Neuronal stem cell (in vitro differentiated cells): ENCODE data around the gene FCN3.

ENCODE experiments used
- DNase-seq: peaks from one replicate; pipeline ENCODE4 v3.0.0-alpha.2; 2013; ENCODE audit warnings: low spot score
- H2AFZ ChIP-seq: one replicate; pipeline ENCODE4 v1.6.1; 2013; ENCODE audit warnings: mild to moderate bottlenecking, low read length, inconsistent platforms
- H2AK5ac ChIP-seq: 2 replicates; pipeline ENCODE4 v1.6.1; 2013; ENCODE audit warnings: low read depth, mild to moderate bottlenecking, inconsistent platforms, low read length, moderate library complexity, mixed read lengths
- H2BK120ac ChIP-seq: 2 replicates; pipeline ENCODE4 v1.6.1; 2013; ENCODE audit warnings: low read depth, mild to moderate bottlenecking, inconsistent platforms, low read length, moderate library complexity, mixed read lengths
- H2BK12ac ChIP-seq: one replicate; pipeline ENCODE4 v1.6.1; 2013; ENCODE audit warnings: low read length, inconsistent platforms
- H2BK15ac ChIP-seq: 2 replicates; pipeline ENCODE4 v1.6.1; 2013; ENCODE audit warnings: mild to moderate bottlenecking, low read length, inconsistent platforms, mixed read lengths
- H2BK5ac ChIP-seq: one replicate; pipeline ENCODE4 v1.6.1; 2013; ENCODE audit warnings: inconsistent platforms, mild to moderate bottlenecking, low read length, moderate library complexity
- H3K14ac ChIP-seq: one replicate; pipeline ENCODE4 v1.6.1; 2013; ENCODE audit warnings: low read length, inconsistent platforms
- H3K18ac ChIP-seq: 2 replicates; pipeline ENCODE4 v1.6.1; 2013; ENCODE audit warnings: low read length, inconsistent platforms
- H3K23ac ChIP-seq: 2 replicates; pipeline ENCODE4 v1.6.1; 2013; ENCODE audit warnings: low read depth, mild to moderate bottlenecking, mixed read lengths, low read length, inconsistent platforms; ENCODE audit not compliant: poor library complexity
- H3K27ac ChIP-seq: replicated peaks from 3 replicates; pipeline ENCODE4 v1.5.1; 2013; ENCODE audit warnings: low read length, inconsistent platforms
- H3K27me3 ChIP-seq, 3 experiments: 2 replicates each; pipeline ENCODE4 v1.6.1; 2013; ENCODE audit warnings: low read length in 3 of 3, mild to moderate bottlenecking in 2 of 3, inconsistent platforms in 1 of 3, low read depth in 1 of 3, mixed read lengths in 1 of 3, moderate library complexity in 1 of 3; ENCODE audit not compliant: control insufficient read depth in 3 of 3, insufficient read depth in 3 of 3
- H3K36me3 ChIP-seq, 2 donors: replicated peaks in 1 of 2; 2 replicates each; pipeline ENCODE4 v1.6.1; 2013; ENCODE audit warnings: low read length in 2 of 2; ENCODE audit not compliant: control insufficient read depth in 2 of 2, insufficient read depth in 2 of 2
- H3K4ac ChIP-seq: 2 replicates; pipeline ENCODE4 v1.6.1; 2013; ENCODE audit warnings: inconsistent platforms, mild to moderate bottlenecking, low read length, moderate library complexity
- H3K4me1 ChIP-seq, 2 donors: 1 replicate in 1 of 2; 2 replicates in 1 of 2; pipeline ENCODE4 v1.6.1; 2013; ENCODE audit warnings: low read length in 2 of 2, low read depth in 1 of 2; ENCODE audit not compliant: control insufficient read depth in 2 of 2, insufficient read depth in 1 of 2
- H3K4me2 ChIP-seq: one replicate; pipeline ENCODE4 v1.6.1; 2013; ENCODE audit warnings: mild to moderate bottlenecking, low read length, inconsistent platforms; ENCODE audit not compliant: insufficient read depth, poor library complexity, severe bottlenecking
- H3K4me3 ChIP-seq, 2 donors: 2 replicates each; pipeline ENCODE4 v1.5.1; 2013; ENCODE audit warnings: low read length in 2 of 2, mild to moderate bottlenecking in 2 of 2, inconsistent platforms in 1 of 2, moderate library complexity in 1 of 2
- H3K79me1 ChIP-seq: one replicate; pipeline ENCODE4 v1.6.1; 2013; ENCODE audit warnings: low read depth, mild to moderate bottlenecking, inconsistent platforms, low read length, moderate library complexity
- H3K9ac ChIP-seq: one replicate; pipeline ENCODE4 v1.6.1; 2013; ENCODE audit warnings: mild to moderate bottlenecking, low read depth, low read length, inconsistent platforms; ENCODE audit not compliant: poor library complexity
- H3K9me3 ChIP-seq, 2 donors: replicated peaks in 1 of 2; 2 replicates each; pipeline versions ENCODE3 to v1.6.1; 2013; ENCODE audit warnings: low read length in 2 of 2, mild to moderate bottlenecking in 2 of 2, inconsistent platforms in 1 of 2, low read depth in 1 of 2, mixed read lengths in 1 of 2, moderate library complexity in 1 of 2; ENCODE audit not compliant: control insufficient read depth in 2 of 2, insufficient read depth in 1 of 2
- H4K8ac ChIP-seq: one replicate; pipeline ENCODE4 v1.6.1; 2013; ENCODE audit warnings: low read depth, mild to moderate bottlenecking, inconsistent platforms, low read length, moderate library complexity
- H4K91ac ChIP-seq: one replicate; pipeline ENCODE4 v1.6.1; 2013; ENCODE audit warnings: low read length, low read depth, mild to moderate bottlenecking, inconsistent platforms; ENCODE audit not compliant: poor library complexity
- WGBS, 2 donors: extraction: QIAGEN DNeasy Blood & Tissue Kit; methylation state at CpG; one replicate each; pipeline ENCODE4 v1.1.7; 2013; ENCODE audit warnings: missing lambda C conversion rate in 2 of 2, mixed read lengths in 1 of 2; ENCODE audit not compliant: insufficient read length in 2 of 2, insufficient replicate concordance in 1 of 2; ENCODE audit errors: extremely low coverage in 2 of 2; 5-methylcytosine and 5-hydroxymethylcytosine counted together

The FCN3 gene

DNA sequence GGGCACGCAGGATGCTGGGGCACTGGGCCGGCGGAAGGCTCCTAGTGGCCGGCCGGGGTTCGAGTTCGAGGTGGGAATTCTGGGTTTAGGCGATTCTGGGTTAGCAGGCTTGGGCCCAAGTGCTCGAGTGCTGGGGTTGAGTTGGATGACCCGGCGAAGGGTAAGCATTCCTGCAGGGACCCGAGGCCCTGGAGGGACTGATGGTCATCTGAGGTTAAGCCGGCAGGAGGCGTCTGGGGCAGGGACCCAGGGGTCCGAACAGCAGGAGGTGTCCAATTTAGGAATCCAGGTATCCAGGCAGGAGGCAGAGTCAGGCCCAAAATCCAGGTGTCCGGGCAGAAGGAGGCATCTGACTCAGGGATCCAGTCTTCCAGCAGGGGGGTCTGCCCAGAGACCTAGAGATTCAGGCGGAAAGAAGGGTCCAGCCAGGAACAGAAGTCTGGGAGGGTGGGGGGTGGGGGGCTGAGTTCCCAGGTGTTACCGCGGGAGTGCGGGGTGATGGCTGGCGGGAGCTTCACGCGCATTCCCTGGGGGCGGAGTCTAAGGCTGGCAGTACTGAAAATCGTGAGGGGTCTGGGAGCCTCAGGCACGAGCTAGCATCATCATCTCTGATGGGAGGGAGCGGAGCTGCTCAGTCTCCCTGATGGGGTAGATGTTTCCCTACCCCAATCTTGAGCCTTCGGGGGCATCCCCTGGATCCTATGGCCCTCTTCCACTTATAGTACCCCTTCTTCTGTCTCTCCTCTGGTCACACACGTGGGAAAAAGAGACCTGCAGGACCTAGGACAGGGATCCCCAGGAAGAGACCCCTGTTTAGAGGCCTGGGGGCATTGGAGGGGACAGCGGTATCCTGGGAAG lies 18.4 kb upstream of the FCN3 start:
- Histone ChIP-seq H3K4me3 (peak overlapping the region; percentile 60 to 90), H3K4me1 (peaks cover 12 to 16% of the 10 kb centered on the region in 2 donors), H2AFZ (peak overlapping the region; percentile 94), H4K8ac (no peak overlapping the region), H3K27me3 (peaks cover 0 to 24% (median 5%) of the 10 kb centered on the region in 3 experiments), H3K9ac (peak overlapping the region; percentile 88), H3K14ac (no peak overlapping the region), H3K4ac (peak overlapping the region; percentile 17), H3K18ac (peak overlapping the region; percentile 98), H2BK15ac (peak overlapping the region; percentile 54), H2BK5ac (peak overlapping the region; percentile 75), H4K91ac (no peak overlapping the region), H2AK5ac (peak overlapping the region; percentile 85), H3K79me1 (peaks cover 5% of the 10 kb centered on the region), H3K4me2 (peak overlapping the region; percentile 85), H3K9me3 (no peaks in the 10 kb centered on the region), H2BK120ac (no peak overlapping the region), H3K36me3 (no peaks in the 10 kb centered on the region), H3K23ac (peak overlapping the region; percentile 59), H3K27ac (no peak overlapping the region), H2BK12ac (peak overlapping the region; percentile 16)
- no peak for DNase-seq
- WGBS, 2 donors: no CpG with 5 or more reads among the region's 30 CpGs

DNA sequence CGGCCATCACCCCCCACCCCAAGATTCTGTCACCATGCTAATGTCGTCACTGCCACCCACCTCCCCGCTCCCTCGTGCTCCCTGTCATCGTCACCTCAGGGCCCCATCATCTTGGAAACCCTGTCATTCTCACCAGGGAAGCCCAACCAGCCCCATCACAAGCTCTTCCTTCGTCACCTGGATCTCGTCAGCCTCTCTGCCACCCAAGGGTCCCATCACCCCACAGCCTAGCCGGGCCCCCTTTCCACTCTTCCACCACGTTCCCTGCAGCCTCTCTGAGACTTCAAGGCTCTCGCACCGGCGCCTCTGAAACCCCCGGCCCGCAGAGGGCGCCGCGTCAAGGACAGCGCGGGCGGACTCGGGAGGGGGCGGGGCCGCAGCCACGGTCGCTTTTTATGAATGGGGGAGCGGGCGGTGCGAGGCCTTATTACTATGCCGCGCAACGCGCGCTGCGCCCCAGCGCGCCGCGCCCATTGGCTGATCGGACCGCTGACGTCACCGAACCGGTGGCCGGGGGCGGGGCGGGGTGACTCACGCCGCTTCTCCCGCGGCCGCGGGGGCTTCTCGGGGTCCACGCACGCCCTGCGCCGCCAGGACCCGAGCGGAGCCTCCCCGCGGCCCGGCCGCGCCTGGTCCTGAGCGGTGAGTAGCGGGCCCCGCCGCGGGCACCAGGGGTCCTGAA lies 17.6 kb upstream of the FCN3 start, which contains the start of gene GPR3:
GPR3 (plus strand) TSS at position 527 of the 682 bp plus-strand sequence. CDS start 1,177 bp downstream, outside the sequence.
- no peak within 1 kb of the TSS for H3K27ac ChIP-seq
- H4K91ac ChIP-seq: no peak within 1 kb of the TSS
- H3K27me3 ChIP-seq: peaks cover 0 to 24% (median 5%) of the 10 kb centered on the region in 3 experiments
- no peak within 1 kb of the TSS for H4K8ac ChIP-seq
- peak within 1 kb of the TSS; percentile 17 for H3K4ac ChIP-seq
- no CpG with 5 or more reads among the region's 69 CpGs for WGBS, 2 donors
- H3K14ac ChIP-seq: peak within 1 kb of the TSS; percentile 76
- peak within 1 kb of the TSS; percentile 4 for H2BK120ac ChIP-seq
- peak within 1 kb of the TSS; percentile 54 for H2BK15ac ChIP-seq
- H3K9ac ChIP-seq: peak within 1 kb of the TSS; percentile 88
- H3K18ac ChIP-seq: peak within 1 kb of the TSS; percentile 98
- peak within 1 kb of the TSS; percentile 85 for H3K4me2 ChIP-seq
- peak within 1 kb of the TSS; percentile 94 for H2AFZ ChIP-seq
- H3K9me3 ChIP-seq: no peaks in the 10 kb centered on the region
- H3K23ac ChIP-seq: peak within 1 kb of the TSS; percentile 61
- H3K4me1 ChIP-seq: peaks cover 10 to 12% of the 10 kb centered on the region in 2 donors
- H3K4me3 ChIP-seq: peak within 1 kb of the TSS; percentile 60 to 90
- H3K79me1 ChIP-seq: peaks cover 5% of the 10 kb centered on the region
- H2BK5ac ChIP-seq: peak within 1 kb of the TSS; percentile 75
- no peaks in the 10 kb centered on the region for H3K36me3 ChIP-seq
- DNase-seq: peak; percentile 89
- peak within 1 kb of the TSS; percentile 16 for H2BK12ac ChIP-seq
- peak within 1 kb of the TSS; percentile 95 for H2AK5ac ChIP-seq

GRCh38 chr1:27391511-27392095 lies 17.0 kb upstream of the FCN3 start:
- Histone ChIP-seq H2BK120ac (peak overlapping the region; percentile 4), H4K91ac (no peak overlapping the region), H2BK15ac (peak overlapping the region; percentile 30), H2BK5ac (peak overlapping the region; percentile 54), H3K27ac (no peak overlapping the region), H4K8ac (no peak overlapping the region), H2AK5ac (peak overlapping the region; percentile 95), H3K9ac (peak overlapping the region; percentile 81), H3K9me3 (no peaks in the 10 kb centered on the region), H3K14ac (peak overlapping the region; percentile 76), H3K36me3 (no peaks in the 10 kb centered on the region), H3K23ac (peak overlapping the region; percentile 61), H3K4me1 (peaks cover 10% of the 10 kb centered on the region in 2 donors), H3K79me1 (peaks cover 5% of the 10 kb centered on the region), H3K27me3 (peaks cover 0 to 24% (median 5%) of the 10 kb centered on the region in 3 experiments), H3K4me2 (peak overlapping the region; percentile 85), H2AFZ (peak overlapping the region; percentile 94), H3K18ac (peak overlapping the region; percentile 93), H3K4me3 (peak overlapping the region; percentile 4 to 60), H2BK12ac (peak overlapping the region; percentile 14), H3K4ac (peak overlapping the region; percentile 0)
- DNase-seq: no peak
- no CpG with 5 or more reads among the region's 13 CpGs for WGBS, 2 donors
